ENCODE results near the gene GGA2. TPM values are rescaled to one million over a fixed set of nuclear protein-coding genes. Genes with fewer than 3 reads are reported as not detected.

Gene GGA2
- total RNA-seq, 1 experiment from 2014 or later, result 26.5 TPM

GRCh38 chr16:23521965-23522364 is 11.7 kb upstream of the GGA2 start:
- intact Hi-C loops (cut with micrococcal nuclease), result loop anchor here (5.0 kb wide), 1 partner anchor 50 kb away; no protein-coding TSS in a partner anchor
- POLR2A ChIA-PET (ENCODE audit: unreplicated experiment), result no interaction called here

GRCh38 chr16:23521037-23521743 is 10.9 kb upstream of the GGA2 start:
- Histone ChIP-seq H3K4me2 (ENCODE audit: low read length) (no peak overlapping the region), H3K4me1 (ENCODE audit: insufficient read depth, low read length) (peaks cover 8% of the 10 kb centered on the region), H3K36me3 (ENCODE audit: low read depth, low read length) (peaks cover 2% of the 10 kb centered on the region; the same call in 1 of the 2 replicates), H3K9ac (ENCODE audit: low read length) (no peak overlapping the region), H3K4me3 (ENCODE audit: low read length) (no peak overlapping the region), H3K9me2 (replicated peaks; ENCODE audit: low read length) (no peaks in the 10 kb centered on the region), H3K79me2 (ENCODE audit: low read length) (no peaks in the 10 kb centered on the region), H3F3A (ENCODE audit: low read length, unreplicated experiment) (no peaks in the 10 kb centered on the region), H3K9me3 (ENCODE audit: low read length) (no peaks in the 10 kb centered on the region), H3K27ac (ENCODE audit: low read length) (no peak overlapping the region), H4K20me1 (ENCODE audit: low read length) (no peaks in the 10 kb centered on the region), H2AFZ (ENCODE audit: low read length) (no peak overlapping the region), H3K27me3 (ENCODE audit: low read length) (no peaks in the 10 kb centered on the region)
- BruUV-seq (replicated peaks), result no TSS peak
- no peak for ATAC-seq
- intact Hi-C loops (cut with micrococcal nuclease), result loop anchor here (5.0 kb wide), 1 partner anchor 49 kb away; no protein-coding TSS in a partner anchor
- ChIA-PET CTCF (no interaction called here), POLR2A (ENCODE audit: unreplicated experiment) (no interaction called here)
- DNase-seq, result no peak
- TF ChIP-seq, protein P1, sequence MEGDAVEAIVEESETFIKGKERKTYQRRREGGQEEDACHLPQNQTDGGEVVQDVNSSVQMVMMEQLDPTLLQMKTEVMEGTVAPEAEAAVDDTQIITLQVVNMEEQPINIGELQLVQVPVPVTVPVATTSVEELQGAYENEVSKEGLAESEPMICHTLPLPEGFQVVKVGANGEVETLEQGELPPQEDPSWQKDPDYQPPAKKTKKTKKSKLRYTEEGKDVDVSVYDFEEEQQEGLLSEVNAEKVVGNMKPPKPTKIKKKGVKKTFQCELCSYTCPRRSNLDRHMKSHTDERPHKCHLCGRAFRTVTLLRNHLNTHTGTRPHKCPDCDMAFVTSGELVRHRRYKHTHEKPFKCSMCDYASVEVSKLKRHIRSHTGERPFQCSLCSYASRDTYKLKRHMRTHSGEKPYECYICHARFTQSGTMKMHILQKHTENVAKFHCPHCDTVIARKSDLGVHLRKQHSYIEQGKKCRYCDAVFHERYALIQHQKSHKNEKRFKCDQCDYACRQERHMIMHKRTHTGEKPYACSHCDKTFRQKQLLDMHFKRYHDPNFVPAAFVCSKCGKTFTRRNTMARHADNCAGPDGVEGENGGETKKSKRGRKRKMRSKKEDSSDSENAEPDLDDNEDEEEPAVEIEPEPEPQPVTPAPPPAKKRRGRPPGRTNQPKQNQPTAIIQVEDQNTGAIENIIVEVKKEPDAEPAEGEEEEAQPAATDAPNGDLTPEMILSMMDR (conservative IDR thresholded peaks at IDR 0.05; ENCODE audit: low read depth, low read length), result no peak
- TF ChIP-seq EZH2phosphoT487 (IDR thresholded peaks at IDR 0.05; ENCODE audit: borderline replicate concordance, low read length) (no peak), EZH2 (IDR thresholded peaks at IDR 0.05; ENCODE audit: low read length, unreplicated experiment) (no peak)

More at GRCh38 chr16:23521965-23522364, 11.7 kb upstream of the GGA2 start:
- no peak for DNase-seq
- Histone ChIP-seq H3K27ac (ENCODE audit: low read length) (no peak overlapping the region), H3K9me3 (ENCODE audit: low read length) (no peaks in the 10 kb centered on the region), H3K9me2 (replicated peaks; ENCODE audit: low read length) (no peaks in the 10 kb centered on the region), H3K4me1 (ENCODE audit: insufficient read depth, low read length) (peaks cover 8% of the 10 kb centered on the region), H3F3A (ENCODE audit: low read length, unreplicated experiment) (no peaks in the 10 kb centered on the region), H3K79me2 (ENCODE audit: low read length) (no peaks in the 10 kb centered on the region), H3K4me3 (ENCODE audit: low read length) (no peak overlapping the region), H3K36me3 (ENCODE audit: low read depth, low read length) (peaks cover 2% of the 10 kb centered on the region; the same call in 1 of the 2 replicates), H4K20me1 (ENCODE audit: low read length) (no peaks in the 10 kb centered on the region), H3K9ac (ENCODE audit: low read length) (no peak overlapping the region), H2AFZ (ENCODE audit: low read length) (no peak overlapping the region), H3K4me2 (ENCODE audit: low read length) (no peak overlapping the region), H3K27me3 (ENCODE audit: low read length) (no peaks in the 10 kb centered on the region)
- TF ChIP-seq, protein P1 (conservative IDR thresholded peaks at IDR 0.05; ENCODE audit: low read depth, low read length), result no peak
- no peak for TF ChIP-seq EZH2phosphoT487 (IDR thresholded peaks at IDR 0.05; ENCODE audit: borderline replicate concordance, low read length)
- no peak for TF ChIP-seq EZH2 (IDR thresholded peaks at IDR 0.05; ENCODE audit: low read length, unreplicated experiment)
- CTCF ChIA-PET, result no interaction called here
- no peak for ATAC-seq
- BruUV-seq (replicated peaks), result no TSS peak

- no peak overlapping the region for H2AFZ ChIP-seq (ENCODE audit: low read length)
- DNase-seq (no peak), ATAC-seq (no peak)
- peaks cover 8% of the 10 kb centered on the region for H3K4me1 ChIP-seq (ENCODE audit: insufficient read depth, low read length)
- H3F3A ChIP-seq (ENCODE audit: low read length, unreplicated experiment), result no peaks in the 10 kb centered on the region
- TF ChIP-seq EZH2 (IDR thresholded peaks at IDR 0.05; ENCODE audit: low read length, unreplicated experiment), result no peak
- TF ChIP-seq, protein P1 (conservative IDR thresholded peaks at IDR 0.05; ENCODE audit: low read depth, low read length), result no peak
- TF ChIP-seq EZH2phosphoT487 (IDR thresholded peaks at IDR 0.05; ENCODE audit: borderline replicate concordance, low read length), result no peak
- H3K4me3 ChIP-seq (ENCODE audit: low read length), result no peak overlapping the region
- H3K79me2 ChIP-seq (ENCODE audit: low read length), result no peaks in the 10 kb centered on the region
- no peak overlapping the region for H3K9ac ChIP-seq (ENCODE audit: low read length)
- no peak overlapping the region for H3K4me2 ChIP-seq (ENCODE audit: low read length)
- BruUV-seq (replicated peaks), result no TSS peak
- H4K20me1 ChIP-seq (ENCODE audit: low read length), result no peaks in the 10 kb centered on the region
- peaks cover 2% of the 10 kb centered on the region; the same call in 1 of the 2 replicates for H3K36me3 ChIP-seq (ENCODE audit: low read depth, low read length)
- no peaks in the 10 kb centered on the region for H3K9me3 ChIP-seq (ENCODE audit: low read length)
- no peaks in the 10 kb centered on the region for H3K9me2 ChIP-seq (replicated peaks; ENCODE audit: low read length)
- no peak overlapping the region for H3K27ac ChIP-seq (ENCODE audit: low read length)
- CTCF ChIA-PET, result no interaction called here
- intact Hi-C loops (cut with micrococcal nuclease), result loop anchor here (5.0 kb wide), 1 partner anchor 48 kb away; no protein-coding TSS in a partner anchor
- H3K27me3 ChIP-seq (ENCODE audit: low read length), result no peaks in the 10 kb centered on the region
- POLR2A ChIA-PET (ENCODE audit: unreplicated experiment), result no interaction called here
Measured at GRCh38 chr16:23520500-23520899, 10.2 kb upstream of the GGA2 start.
